ENCODE data around the gene TBXT.
"Not testable (repeated sequence)": the region's sequence is repeated elsewhere in the genome, so short reads cannot be mapped to it uniquely, and the experiment has no call there.

The TBXT gene, protein sequence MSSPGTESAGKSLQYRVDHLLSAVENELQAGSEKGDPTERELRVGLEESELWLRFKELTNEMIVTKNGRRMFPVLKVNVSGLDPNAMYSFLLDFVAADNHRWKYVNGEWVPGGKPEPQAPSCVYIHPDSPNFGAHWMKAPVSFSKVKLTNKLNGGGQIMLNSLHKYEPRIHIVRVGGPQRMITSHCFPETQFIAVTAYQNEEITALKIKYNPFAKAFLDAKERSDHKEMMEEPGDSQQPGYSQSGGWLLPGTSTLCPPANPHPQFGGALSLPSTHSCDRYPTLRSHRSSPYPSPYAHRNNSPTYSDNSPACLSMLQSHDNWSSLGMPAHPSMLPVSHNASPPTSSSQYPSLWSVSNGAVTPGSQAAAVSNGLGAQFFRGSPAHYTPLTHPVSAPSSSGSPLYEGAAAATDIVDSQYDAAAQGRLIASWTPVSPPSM

DNA sequence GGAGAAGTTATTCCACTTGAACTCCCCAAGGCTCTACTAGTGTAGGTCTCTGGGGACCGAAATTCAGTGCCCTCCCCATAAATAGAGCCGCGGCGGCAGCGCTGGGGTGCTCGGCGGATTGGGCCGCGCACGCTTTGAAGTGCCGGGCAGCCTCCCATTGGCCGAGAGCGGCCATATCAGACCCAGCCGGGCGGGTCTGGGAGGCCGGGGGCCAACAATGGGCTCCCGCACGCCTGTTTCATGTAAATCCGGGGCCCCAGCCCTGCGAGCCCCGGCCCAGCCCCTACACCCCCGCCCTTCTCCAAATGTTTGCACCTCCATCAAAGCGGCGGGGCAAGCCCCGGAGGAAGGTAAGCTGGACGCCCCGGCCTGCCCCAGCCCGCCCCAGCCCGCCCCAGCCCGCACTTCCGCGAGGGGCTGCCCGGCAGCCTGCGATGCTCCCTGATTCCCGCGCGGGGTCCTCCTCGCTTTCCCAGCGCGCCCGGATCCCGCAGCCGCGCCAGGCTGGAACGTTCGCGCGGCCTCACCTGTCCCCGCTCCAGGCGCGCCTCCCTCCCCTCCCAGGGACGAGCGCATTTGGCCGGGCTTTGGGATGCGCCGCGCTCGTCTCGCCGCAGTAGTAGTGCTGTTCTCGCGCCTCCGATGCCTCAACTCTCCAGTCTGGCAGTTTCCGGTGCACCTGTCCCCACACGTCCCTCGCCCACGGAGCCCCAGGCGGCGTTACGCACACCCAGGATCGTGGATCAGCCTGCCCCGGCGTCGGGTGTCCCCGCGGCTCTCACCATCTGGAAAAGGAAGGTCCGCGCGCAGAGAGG lies at the start of gene TBXT:
TBXT (minus strand) TSS at position 51 of the 815 bp plus-strand sequence. CDS start 260 bp downstream, outside the sequence.
- no peak for DNase-seq

DNA sequence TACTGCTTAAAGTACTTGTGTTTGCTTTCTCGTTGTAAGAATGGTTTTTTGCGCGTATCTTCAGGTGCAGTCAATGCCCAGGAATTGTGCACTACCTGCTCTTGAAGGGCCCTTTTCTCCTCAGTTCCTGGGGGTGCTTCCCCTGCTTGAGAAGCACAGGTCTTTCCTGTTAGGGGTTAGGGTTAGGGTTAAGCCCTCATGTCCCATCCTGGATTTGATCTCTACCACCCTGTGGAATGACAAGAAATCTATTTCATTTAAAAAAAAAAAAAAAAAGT lies 39.6 kb upstream of the TBXT start:
- DNase-seq, result no peak

DNA sequence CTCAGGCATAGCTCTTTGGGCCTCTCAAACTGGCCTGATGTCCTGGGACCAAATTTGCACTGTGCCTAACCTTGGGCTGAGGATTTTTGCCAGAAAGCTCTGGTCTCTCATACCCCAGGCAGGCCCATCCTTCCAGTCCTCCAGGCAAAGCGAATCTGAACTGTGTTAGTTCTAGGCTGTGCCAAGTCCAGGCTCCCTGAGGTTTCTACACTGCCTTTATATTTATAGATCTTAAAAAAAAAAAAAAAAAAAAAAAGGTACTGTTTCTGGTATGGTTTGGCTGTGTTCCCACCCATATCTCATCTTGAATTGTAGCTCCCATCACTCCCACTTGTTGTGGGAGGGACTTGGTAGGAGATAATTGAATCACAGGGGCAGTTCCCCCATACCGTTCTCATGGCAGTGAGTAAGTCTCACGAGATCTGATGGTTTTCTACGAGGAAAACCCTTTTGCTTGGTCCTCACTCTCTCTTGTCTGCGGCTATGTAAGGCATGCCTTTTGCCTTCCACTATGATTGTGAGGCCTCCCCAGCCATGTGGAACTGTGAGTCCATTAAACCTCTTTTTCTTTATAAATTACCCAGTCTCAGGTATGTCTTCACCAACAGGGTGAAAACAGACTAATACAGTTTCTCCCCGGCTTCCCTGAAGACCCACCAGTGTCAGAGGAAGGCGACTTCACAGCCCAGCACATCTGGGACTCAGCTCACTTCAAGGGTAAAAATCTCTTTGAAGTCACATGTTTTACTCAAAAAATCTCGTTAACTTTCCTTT lies 39.0 kb upstream of the TBXT start:
- DNase-seq, result no peak

DNA sequence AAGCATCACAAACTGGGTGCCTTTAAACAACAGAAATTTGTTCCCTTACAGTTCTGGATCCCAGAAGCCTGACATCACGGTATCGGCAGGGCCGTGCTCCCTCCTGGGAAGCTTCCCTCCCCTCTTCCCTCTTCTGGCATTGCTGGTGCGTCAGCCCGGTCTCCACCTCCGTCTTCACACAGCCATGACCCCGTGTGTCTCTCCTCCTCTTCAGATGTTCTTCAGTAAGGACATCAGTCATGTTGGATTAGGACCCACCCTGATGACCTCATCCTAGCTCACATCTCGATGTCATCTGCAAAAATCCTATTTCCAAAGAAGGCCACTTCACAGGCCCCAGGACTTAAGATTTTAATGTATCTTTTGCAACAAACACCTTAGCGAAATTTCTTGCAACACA lies 38.4 kb upstream of the TBXT start:
- no peak for DNase-seq

DNA sequence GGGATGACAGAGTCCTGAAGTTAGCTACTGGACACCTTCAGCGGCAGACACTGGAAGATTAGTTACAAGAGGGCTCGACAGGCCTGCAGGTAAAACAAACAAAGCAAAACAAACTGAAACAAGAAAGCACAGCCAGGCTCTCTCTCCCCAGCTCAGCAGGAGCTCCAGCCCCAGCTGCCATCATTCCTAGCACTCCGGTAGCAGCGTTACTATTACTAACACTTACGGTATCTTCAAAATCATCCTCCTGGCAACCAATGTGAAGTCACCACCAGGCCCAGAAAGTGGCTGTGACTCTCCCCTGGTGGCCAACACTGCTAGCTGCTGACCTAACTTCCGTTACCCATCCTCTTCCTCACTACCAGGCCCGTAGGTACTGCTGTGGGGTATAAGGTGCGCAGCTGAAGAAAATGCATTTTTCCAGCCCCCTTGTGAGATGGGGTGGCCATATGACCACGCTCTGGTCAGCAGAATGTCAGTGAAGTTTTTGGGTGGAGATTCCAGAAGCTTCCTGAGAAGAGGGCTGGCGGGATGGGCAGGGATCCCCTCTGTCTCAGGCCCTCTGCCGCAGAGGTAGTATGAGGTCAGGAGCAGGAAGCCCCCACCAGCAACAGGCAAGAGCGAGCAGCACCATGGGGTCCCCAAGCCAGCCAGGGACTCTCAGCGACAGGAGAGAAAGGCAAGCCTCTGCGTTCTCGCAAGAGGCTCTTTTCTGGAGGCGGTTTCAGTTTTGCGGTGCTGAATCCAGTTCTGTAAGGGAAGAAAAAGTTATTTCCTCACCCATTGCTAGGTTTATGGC lies 37.4 kb upstream of the TBXT start:
- no peak for DNase-seq

DNA sequence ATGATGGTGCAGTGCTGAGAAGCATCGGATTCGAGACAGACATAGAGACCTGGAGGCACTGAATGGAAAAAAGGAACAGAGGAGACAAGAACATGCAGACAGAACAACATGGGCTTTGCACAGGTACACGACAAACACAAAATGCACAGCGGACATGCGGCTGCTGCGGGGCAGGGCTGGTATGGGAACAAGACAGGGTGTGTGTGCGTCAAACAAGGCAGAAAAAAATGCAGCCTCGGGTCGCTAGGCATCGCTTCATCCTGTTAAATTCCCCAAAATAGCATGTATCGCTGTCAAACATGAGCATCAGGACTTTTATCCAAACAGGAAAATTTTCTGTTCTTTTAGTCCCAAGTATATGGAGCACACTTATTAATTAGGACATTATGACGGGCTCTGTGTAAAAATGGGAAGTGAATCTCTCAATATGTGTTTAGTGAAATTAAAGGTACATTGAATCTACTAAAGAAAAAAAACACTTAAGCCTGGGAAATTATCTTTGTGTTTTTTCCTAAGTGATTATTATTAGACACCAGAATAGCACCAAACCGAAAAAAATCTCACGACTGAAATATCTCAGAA lies 36.1 kb upstream of the TBXT start:
- DNase-seq, result no peak

DNA sequence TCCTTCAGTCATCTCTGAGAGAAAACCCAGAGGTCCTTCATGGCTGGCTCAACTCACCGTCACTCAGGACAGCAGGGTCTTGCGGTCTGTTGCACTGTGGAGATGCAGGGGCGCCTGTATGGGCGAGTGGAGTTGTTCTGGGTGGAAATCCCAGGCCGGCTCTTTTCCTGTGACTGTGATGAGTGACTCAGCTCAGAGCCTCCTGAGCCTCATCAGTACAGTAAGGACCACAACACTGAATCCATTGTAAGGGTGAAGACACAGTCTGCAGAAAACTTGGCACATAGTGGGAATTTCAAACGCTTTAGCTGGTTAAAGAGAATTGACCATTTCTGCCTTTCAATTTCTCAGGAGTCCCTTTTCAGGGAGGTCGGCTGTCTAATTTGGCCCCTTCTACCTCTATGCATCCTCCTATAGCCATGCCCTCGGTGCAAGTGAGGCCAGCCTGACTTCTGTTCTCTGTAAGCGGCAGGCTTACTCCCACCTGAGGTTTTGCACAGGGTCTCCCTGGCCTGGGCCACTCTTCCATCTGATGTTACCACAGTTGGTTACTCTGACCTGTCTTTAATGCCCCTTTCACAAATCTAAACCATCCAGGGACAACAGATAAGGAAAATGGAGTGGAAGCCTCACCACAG lies 35.5 kb upstream of the TBXT start:
- no peak for DNase-seq

DNA sequence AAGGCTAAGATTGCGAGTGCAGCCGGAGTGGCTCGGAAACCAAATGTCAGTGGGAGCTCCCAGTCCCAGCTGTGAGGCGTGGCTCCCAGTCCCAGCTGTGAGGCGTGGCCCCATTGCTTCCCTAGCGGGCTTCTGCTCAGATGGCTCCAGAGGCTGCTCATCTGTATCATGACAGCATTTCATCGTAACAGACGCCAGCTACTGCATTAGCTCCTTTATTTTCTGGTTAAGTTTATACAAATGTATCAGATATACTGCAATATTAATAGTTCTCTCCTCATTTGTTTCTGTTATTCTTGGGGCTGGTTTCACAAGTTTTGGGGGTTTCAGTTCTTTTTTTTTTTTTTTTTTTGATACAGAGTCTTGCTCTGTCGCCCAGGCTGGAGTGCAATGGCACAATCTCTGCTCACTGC lies 34.7 kb upstream of the TBXT start:
- DNase-seq, result no peak

DNA sequence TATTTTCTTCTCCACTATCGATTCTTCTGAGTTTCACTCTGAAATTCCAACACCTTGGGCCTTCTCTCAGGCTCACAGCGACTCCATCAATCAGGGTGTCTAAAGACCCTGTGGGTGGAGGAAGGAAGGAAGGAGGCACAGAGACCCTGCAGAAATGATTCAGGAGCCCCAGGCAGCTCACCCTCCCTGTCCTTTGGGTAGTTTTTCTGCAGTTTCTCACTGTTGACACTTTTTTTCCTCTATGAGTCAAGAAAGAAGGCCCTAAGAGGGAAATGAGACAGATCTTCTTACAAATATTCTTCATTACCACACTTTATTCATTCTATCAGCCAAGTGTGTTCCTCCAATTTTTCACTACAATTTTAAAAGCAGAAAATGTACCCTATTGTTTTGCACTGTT lies 34.2 kb upstream of the TBXT start:
- DNase-seq, result no peak

DNA sequence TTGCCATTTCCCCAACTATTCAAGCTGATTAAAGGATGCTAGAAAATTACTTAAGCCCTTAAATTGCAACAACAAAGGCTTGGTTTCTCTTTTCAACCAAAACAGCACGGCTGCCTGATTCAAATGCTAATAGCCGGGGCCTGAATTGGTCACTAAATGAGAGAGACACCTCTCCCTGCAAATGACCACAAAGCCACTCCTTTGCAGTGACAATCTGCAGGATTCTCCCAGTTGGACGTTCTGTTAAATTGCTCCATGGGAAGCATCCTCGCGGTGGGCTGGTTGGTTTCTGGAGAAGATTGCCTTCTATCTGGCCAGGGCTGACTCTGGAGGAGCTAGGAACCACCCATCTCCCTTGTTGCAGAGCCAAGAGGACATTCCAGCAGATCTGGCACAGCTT lies 29.7 kb upstream of the TBXT start:
- DNase-seq, result no peak

DNA sequence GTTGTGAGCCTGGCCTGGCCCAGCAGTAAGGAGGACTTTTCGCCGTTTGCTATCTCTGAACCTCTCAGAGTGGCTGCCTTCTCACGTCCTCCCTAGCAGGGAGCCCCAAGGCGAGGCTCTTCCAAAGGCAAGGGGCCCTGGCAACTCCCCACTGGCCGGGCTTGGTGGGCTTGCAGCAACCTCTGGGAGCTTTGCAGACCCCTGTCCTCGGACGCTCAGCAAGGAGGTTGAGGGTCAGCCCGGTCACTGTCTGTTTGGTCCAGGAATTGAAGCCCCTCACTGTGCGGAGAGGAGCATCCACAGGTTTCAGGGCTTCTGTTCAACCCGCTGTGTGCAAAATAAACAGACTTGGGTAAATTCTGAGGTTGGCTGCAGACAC lies 28.2 kb upstream of the TBXT start:
- DNase-seq, result no peak

DNA sequence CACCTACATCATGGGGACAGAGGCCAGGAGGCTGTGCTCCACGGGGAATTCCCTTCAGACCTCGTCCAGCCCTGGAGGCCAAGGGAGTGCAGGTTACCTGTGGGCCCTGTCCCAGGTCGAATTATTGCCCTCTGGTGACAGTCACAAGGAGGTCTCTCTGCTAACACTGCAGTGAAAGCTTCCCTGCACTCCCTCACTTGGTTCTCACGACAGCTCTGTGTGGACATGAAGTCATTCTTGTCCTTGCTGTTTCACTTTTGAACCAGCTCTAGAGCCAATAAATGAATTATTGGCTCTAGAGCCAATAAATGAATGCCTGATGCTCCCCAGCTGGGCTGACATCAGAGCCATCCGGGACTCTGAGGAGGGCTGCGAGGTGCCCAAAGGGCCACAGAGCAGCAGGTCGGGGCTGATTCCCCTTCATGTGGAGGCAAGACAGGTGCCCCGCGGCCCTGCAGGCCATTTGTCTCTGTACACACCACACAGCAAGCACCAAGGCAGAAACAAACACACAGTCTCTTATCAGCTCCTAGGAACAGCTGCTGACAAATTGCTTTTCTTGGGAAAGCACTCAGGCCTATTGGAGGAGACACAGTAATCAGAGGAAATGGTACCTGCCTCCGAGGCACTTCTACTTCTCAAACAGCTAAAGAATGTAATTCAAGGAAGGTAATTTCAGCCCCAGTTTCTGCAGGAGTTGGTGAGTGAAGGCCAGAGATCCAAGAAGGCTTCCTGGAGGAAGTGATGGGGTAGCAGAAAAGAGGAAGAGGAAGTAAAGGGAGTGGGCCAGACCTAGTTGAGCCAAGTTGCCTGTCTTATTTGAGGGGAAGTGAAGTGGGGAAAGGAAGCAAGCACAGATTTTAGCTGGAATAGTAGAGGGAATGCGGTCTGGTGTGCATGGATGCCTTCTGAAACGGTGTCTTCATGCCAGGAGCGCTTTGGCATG lies 27.5 kb upstream of the TBXT start:
- no peak for DNase-seq

DNA sequence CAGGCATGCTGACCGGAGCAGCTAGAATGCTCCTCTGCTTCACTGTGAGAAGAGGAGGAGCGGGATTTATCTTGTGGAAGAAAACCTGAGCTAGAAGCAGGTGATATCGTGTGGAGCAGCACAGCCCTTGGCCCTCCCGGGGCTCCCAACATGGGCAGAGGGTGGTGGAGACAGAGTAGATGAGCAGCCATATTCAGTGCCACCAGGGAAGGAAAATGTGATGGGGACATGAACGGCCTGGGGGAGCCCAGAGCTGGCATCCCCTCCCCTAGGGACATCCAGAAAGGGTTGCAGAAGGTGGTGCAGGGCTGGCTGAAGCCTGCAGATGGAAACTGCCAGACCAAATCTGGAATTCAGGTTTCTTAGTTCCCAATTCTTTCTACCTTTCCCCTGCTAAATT lies 24.9 kb upstream of the TBXT start:
- DNase-seq, result no peak

DNA sequence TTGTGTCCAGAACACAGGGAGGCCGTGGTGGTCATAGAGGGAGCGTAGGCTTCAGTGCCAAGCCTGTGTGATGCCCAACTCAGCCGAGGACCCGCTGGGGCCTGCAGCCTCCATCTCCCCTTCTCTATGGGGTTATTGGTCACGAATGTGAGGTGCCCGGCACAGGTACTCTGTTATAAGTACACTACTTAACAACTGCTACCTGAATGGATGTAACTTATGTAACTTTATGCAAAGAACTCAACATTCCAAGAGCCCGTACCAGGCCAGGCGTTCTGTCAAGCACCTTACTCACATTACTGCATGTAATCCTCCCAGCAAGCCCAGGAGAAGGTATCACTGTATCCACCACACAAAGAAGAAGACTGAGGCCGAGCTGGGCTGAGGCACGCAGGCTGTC lies 24.5 kb upstream of the TBXT start:
- no peak for DNase-seq

DNA sequence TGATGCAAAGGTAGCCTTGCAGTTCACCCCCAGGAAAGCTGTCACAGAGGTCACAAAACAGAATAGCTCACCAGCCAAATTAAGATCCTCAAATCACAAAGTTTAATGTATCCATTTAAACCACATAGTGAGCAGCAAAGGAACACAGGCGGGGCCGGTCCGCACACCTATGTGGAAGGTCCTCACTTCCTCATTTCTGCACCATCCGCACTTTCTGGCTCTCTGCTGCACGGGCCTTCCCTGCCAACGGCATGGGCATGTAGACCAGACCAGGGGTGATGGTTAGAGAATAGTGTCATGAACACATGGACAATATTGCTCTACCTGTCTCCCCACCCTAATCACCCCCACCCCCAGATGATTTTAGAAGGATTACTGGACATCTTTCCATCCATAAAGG lies 12.1 kb upstream of the TBXT start:
- no peak for DNase-seq

DNA sequence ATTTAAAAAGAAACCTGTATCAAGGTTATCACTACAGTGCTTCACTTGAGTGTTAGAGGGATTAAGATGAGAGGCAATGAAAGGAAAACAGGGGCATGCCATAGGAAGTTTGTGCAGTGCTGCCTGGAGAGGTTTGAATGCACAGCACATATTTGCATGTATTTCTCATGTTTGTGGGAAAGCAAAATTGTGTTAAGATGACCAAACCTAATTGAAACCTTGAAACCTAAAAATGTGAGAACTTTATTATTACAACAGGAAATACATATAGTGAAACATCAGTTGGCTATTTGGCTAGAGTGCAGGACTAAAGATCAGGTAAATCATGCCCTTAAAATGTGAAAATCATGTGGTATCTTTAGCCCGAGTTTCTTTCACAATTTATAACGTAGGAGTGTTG lies 8.5 kb upstream of the TBXT start:
- DNase-seq, result no peak

DNA sequence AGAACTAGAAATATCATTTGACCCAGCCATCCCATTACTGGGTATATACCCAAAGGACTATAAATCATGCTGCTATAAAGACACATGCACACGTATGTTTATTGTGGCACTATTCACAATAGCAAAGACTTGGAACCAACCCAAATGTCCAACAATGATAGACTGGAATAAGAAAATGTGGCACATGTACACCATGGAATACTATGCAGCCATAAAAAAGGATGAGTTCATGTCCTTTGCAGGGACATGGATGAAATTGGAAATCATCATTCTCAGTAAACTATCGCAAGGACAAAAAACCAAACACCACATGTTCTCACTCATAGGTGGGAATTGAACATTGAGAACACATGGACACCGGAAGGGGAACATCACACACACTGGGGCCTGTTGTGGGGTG lies 7.4 kb upstream of the TBXT start:
- not testable (repeated sequence) for DNase-seq

DNA sequence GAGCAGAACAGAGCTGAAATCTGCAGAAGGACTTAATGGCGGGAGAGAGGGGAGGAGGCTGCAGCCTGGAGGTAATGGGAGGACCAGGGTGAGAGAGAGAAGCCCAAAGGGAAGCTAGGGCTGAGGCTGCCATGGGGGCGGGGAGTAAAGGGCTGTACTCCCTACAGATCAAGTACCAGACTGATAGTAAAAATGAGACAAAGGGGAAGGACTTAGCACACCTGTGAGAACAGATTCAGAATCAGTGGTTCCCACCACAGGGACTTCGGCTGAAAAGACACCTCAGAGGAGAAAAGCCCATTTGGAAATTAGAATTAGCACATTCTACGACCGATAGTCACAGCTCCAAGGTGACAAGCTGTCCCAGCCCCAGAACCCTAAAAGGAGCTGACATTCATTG lies 6.4 kb upstream of the TBXT start:
- no peak for DNase-seq

DNA sequence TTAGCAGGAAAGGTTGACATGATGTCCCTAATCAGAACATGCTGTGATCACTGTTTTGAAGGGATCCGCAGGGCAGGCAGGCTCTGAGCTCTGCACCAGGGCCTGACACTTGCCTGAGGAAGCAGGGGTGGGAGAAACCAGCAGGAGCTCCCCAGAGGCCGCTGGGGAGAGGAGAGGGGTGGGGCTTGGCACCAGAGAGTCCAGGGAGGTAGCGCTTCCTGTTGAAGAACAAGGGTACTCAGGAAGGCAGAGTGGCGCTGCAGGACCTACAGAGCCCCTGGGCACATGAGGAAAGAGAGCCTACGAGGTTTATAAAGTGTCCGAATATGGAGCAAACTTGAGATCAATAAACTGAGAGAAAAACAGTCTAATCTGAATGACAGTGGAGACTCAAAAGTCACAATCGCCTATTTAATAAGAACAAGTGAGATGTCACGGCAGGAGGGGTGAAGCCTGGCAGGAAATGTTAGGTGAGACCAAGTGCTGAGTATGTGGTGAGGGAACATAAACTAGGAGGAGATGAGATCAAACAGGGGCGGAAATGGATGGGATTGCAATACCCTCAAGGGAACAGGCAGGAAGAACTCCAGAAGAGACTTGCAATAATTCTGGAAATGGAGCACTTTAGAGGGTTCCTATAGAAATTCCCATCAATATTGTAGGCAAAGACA lies 5.8 kb upstream of the TBXT start:
- DNase-seq, result no peak

DNA sequence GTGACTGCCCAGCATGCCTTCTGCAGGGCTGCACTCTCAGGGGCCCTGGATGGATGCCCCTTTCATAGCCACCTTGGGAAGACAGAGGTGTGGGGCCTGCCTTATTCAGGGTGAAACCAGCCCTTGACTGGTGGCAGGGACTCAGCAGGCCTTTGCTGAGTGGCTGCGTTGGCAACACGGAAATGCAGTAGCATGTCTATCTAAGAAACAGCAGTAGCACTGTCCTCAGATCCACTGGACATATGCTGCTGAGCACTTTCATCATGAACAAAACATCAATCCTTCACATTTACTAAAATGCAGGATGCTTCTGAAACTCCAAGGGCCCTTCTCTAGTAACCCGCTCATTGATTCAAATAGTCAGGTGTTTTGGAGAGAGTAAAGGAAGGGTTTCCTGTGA lies 4.9 kb upstream of the TBXT start:
- DNase-seq, result no peak
